GM18508 (cell line): Measurements from ENCODE around the gene FCHSD2.
A peak's percentile ranks its signal among the peaks of the same experiment; 100 is the strongest.
"Not testable (repeated sequence)": the region's sequence is repeated elsewhere in the genome, so short reads cannot be mapped to it uniquely, and the experiment has no call there.

Source experiments
- ATAC-seq: cut with Tn5 transposase; IDR thresholded peaks from one replicate; pipeline ENCODE4 v1.9.1; 2021; ENCODE audit warnings: moderate number of reproducible peaks; ENCODE audit not compliant: insufficient read depth, unreplicated experiment

FCHSD2 gene

GRCh38 chr11:72814286-72815109 lies 327.6 kb downstream of the FCHSD2 start, which contains the start of gene ATG16L2:
ATG16L2 (plus strand) TSS chr11:72814411; CDS start chr11:72814446, 35 bp downstream.
- no peak for ATAC-seq

DNA sequence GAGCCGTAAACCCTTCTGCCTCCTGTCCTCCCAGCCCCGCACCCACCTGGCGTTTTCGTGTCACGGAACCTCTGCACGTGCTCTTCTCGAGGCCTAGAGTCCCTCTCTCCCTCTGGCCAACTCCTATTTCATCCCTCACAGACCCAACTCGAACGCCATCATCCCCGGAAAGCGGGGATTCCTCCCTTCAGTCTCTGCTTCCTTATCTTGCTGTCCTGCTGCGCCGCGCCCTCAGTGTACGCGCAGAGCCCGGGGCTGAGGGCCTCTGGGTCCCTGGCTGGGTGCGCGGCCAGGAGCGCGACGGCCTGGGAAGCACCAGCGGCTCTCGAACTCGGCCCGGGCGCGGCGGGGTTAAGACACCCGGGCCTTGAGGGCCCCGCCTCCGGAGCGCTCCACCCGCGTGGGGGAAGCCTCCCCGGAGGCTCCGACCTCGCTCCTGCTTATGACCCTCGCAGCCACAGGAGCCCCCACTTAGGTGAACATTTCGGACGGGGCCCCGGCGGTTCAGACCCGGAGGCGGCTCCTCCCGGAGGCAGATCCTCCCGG lies 328.3 kb downstream of the FCHSD2 start:
- no peak for ATAC-seq

DNA sequence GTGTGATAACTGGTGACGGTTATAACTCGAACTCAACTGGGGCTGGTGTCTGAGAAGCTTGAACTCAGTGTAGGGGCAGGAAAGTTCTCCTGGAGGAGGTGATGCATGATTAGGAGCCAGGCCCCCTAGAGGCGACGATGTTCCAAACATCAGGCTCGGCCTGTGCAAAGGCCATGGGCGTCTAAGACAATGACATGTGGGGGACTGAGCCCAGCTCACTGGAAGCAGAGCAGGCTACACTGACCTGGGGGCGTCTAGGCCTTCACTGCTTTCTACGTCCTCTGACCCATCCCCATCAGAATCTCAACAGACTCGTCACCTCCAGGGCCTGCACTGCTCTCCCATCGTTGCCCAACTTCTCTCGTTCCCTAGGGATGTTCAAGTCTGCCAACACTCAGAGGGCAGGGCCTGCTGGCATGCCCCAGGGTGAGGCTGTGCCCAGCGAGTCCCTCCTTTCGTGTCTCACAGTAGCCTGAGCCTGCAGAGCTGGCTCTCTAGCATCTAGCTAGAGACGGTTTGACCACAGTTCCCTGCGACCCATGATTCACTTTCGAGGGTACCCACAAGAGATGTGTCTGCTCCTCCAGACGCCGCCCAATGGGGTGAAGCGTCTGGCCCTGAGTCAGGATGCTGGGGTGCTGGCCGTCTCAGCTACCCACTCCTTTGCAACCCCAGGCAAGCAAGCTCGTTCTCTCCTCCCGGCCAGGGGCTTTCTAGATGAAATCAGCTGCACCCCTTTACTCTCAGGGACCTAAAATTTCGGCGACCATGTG lies 329.0 kb downstream of the FCHSD2 start:
- no peak for ATAC-seq

GRCh38 chr11:72812604-72812966 lies 329.5 kb downstream of the FCHSD2 start:
- ATAC-seq: no peak

DNA sequence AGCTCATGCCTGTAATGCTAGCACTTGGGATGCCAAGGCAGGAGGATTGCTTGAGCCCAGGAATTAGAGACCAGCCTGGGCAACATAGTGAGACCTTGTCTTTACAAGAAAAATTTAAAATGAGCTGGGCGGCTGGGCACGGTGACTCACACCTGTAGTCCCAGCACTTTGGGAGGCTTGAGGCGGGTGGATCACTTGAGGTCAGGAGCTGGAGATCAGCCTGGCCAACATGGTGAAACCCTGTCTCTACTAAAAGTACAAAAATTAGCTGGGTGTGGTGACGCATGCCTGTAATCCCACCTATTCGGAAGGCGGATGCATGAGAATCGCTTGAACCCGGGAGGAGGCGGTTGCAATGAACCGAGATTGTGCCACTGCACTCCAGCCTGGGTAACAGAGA lies 330.4 kb downstream of the FCHSD2 start:
- ATAC-seq: not testable (repeated sequence)

GRCh38 chr11:72808331-72808798 lies 333.8 kb downstream of the FCHSD2 start:
- no peak for ATAC-seq

GRCh38 chr11:72807792-72808191 lies 334.3 kb downstream of the FCHSD2 start:
- ATAC-seq: no peak

GRCh38 chr11:72807021-72807693 lies 335.0 kb downstream of the FCHSD2 start:
- no peak for ATAC-seq

DNA sequence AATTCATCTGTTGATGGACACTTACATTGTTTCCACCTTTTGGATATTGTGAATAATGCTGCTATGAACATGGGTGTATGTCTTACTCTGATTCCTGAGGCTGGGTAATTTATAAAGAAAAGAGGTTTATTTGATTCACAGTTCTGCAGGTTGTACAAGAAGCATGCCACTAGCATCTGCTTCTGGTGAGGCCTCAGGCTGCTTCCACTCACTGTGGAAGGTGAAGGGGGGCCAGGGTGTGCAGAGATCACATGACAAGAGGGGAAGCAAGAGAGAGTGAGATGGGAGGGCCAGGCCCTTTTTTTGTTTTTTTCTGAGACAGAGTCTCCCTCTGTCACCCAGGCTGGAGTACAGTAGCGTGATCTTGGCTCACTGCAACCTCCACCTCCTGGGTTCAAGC lies 335.7 kb downstream of the FCHSD2 start:
- not testable (repeated sequence) for ATAC-seq

DNA sequence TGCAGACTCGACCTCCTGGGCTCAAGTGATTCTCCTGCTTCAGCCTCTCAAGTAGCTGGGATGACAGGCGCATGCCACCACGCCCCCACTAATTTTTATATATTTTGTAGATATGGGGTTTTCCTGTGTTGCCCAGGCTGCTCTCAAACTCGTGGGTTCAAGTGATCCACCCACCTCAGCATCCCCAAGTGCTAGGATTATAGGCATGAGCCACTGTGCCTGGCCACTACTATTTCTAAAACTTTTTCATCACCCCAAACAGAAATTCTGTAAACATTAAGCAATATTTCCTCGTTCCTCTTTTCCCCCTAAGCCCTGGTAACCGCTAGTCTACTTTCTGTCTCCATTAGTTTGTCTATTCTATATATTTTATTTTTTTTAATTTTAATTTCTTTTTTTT lies 336.9 kb downstream of the FCHSD2 start:
- no peak for ATAC-seq

DNA sequence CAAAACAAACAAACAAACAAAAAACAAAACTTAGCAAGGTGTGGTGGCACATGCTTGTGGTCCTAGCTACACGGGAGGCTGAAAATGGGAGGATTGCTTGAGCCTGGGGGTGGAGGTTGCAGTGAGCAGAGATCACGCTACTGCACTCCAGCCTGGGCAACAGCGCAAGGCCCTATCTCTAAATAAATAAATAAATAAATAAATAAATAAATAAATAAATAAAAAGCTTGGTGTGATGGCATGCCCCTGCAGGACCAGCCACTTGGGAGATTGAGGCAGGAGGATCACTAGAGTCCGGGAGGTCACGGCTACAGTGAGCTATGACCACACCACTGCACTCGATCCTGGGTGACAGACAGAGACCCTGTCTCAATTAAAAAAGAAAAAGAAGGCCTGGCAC lies 339.3 kb downstream of the FCHSD2 start:
- ATAC-seq: no peak

- ATAC-seq: no peak
These were observed 342.7 kb downstream of the FCHSD2 start for GRCh38 chr11:72799441-72799840.

DNA sequence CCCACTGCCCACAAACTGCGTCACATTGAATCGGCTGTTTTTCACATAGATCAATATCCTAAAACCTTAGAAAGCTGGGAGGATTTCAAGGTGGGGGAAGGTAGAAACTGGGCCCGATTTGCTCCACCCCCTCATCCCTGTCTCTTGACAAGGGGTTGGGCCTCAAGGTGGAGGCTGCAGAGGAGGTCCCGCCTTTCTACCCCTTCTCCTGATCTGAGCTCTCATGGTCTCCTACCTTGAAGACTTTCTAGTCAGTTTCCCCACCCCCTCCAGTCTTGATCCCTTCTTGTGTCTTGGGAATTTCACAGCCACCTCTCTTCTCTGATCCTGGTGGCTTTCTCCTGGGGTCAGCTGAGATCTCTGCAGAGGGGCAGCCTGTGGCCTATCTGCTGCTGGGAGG lies 343.8 kb downstream of the FCHSD2 start:
- ATAC-seq: no peak

DNA sequence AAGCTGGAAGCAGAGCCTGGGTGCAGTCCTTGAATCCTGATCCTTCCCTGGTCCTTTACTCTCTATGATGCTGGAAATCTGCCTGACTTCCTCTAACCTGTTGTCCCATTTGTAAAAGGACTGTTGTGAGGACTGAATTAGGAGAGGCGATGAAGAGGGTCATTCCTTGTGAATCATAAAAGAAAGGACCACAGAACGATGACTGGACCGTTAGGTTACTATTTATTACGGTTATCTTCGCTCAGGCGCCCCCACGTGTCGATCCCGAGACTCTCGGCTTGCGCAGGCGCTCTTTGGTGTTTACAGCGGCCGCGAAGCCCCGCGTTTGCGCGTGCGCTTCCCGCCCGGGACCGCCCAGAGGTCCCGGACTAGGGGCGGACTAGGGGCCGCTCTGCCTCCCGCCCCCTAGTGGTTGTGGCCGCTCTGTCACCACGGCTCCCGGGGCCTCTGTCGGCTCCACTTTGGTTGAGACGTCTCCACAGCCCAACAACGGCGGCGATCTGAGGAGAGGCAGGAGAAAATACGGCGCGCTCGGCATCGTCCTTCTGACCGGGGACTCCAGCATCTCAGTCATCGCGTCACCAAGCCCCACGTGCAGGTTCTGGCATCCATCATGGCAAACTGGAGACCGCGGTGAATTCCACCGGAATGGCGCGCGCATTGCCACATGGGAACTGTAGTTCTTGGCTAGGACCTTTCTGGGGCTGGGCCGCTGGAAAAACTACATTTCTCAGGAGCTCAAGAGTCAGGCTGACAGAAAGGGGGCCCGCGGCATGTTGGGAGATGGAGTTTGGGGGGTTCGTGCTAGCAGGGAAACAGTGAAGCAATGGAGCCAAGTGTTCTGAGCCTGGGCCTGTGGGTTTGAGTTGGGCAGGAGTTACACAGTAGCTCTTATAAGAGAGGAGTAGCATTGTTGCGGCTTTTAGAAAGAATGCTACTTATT lies 348.4 kb downstream of the FCHSD2 start, which contains the start of gene STARD10:
Gene STARD10 (minus strand): TSS at position 623 of the 943 bp plus-strand sequence. CDS start 12,866 bp downstream, outside the sequence.
- peak; percentile 40 for ATAC-seq

DNA sequence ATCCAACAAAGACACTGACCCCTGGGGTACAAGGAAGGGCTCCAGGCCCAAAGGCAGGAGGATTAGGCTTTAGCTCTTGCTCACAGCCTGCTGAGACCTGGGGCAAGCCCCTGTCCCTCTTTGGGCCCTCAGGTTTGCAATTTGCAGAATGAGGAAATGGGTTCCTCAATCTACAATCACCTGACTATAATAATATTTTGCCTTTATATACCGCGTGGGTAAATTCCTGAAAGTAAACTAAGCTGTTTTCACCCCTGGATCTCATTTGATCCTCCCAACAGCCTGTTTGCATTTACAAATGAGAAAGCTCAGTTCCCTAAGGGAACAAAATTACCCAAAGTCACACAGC lies 349.1 kb downstream of the FCHSD2 start:
- no peak for ATAC-seq

DNA sequence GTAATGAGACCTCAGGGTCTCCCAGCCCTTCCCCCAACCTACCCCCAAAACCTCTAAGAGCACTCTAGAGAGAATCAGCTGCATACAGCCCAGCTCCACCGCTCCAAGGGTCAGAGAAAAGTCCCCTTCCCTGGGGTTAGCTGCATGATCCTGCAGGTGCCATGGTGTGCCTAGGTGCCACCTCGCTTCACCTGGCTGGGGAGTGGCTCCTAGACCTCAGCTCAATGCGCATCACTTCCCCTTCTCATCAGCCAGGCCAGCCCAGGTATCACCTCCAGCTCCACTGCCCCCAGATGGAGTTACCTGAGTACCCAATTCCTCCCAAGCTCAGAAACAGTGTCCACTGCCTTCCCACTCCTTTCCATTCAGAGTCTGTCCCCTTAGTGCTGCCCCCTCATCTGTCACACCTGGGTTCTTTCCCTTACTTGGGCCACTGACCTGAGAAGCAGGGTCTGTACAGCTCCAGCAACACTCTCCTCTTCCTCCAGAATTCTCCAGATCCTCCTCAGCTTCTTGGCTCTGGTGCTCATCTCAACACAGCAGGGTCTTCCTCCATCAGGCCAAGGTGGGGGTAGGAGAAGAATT lies 349.6 kb downstream of the FCHSD2 start:
- ATAC-seq: no peak

DNA sequence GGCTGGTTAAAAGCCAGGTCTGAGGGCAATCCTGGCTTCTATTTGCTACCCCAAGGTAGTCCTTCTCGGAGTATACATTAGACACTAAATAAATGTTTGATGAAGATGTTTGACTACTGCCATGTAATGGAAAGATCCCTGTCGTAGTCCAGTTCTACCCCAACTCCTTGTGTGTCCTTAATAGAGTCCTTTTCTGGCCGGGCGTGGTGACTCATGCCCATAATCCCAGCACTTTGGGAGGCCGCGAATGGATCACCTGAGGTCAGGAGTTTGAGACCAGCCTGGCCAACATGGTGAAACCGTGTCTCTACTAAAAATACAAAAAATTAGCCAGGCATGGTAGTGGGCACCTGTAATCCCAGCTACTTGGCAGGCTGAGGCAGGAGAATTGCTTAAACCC lies 350.9 kb downstream of the FCHSD2 start:
- not testable (repeated sequence) for ATAC-seq

GRCh38 chr11:72789493-72790131 lies 352.5 kb downstream of the FCHSD2 start:
- no peak for ATAC-seq

- no peak for ATAC-seq
These were observed 353.9 kb downstream of the FCHSD2 start for GRCh38 chr11:72788241-72788640.
